ENCODE data around the gene CNIH2.

DNA sequence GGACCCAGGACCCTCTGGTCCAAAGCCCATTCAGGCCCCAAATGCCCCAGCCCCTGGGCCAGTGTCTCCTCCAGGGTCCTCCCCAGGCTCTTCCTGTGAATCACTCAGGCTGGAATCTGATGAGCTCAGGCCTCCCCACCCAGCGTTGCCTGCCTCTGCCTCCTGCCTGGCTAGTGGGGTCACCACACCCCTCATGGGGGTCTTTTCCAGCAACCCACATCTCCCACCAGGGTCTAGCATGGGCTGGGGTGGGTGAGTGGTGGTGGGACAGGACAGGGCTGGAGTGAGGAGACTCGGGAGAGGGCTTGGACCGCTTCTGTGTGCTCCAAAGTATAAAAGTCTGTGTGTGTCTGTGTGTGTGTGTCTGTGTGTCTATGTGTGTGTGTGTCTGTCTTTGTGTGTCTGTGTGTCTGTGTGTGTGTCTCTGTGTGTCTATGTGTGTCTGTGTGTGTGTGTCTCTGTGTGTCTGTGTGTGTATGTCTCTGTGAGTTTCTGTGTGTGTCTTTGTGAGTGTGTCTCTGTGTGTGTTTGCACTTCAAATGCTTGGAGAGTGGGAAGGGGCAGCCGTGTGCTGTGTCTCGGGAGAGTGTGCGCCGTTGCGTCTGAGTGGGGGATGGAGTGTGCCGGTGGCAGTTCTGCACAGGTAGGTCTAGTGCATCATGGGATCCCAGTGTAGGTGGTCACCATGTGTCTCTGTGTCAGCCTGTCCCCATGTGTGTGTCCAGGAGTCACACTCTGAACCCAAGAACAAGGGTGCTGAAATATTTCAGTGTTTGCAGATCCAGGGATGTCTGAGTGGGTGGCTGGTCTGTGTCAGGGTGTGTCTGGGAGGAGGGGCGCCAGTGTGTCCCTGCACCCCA is 49.4 kb downstream of the CNIH2 start:
- TF ChIP-seq POLR2A (IDR thresholded peaks at IDR 0.05; ENCODE audit: low read depth, low read length): no peak
- TF ChIP-seq POLR2AphosphoS5 (IDR thresholded peaks at IDR 0.05; ENCODE audit: low read depth, low read length): no peak
- no peak for TF ChIP-seq TAF1 (IDR thresholded peaks at IDR 0.05; ENCODE audit: borderline replicate concordance, low read depth, low read length)
